ENCODE results near the gene CBLIF. TPM values are rescaled to one million over a fixed set of nuclear protein-coding genes. Genes with fewer than 3 reads are reported as not detected.

Gene CBLIF
- total and polyA plus RNA-seq, 2 of the 8 experiments (the other 6 are each of a cell fraction or from before 2014, with no cell fraction given): not detected

GRCh38 chr11:59891781-59892181, 46.5 kb upstream of the CBLIF start (continued):
- peak in 1 of 2 experiments; percentile 1; a peak in 1 of 4 replicates for TF ChIP-seq RAD21 (IDR thresholded peaks at IDR 0.05 in 1 of 2, conservative IDR thresholded peaks at IDR 0.05 in 1 of 2; ENCODE audit: low read depth in 2 of 2, low read length in 2 of 2)
- peak; percentile 56; the same call in 1 of the 2 replicates for TF ChIP-seq TAF1 (IDR thresholded peaks at IDR 0.05; ENCODE audit: low read depth, low read length)
- 0 out of 2 replicates have a peak, but pooled peaks have one; percentile 27 for TF ChIP-seq CREB1 (IDR thresholded peaks at IDR 0.05)
- TF ChIP-seq EZH2 (IDR thresholded peaks at IDR 0.05; ENCODE audit: low read depth, low read length, severe bottlenecking): no peak
- TF ChIP-seq GTF2F1 (IDR thresholded peaks at IDR 0.05; ENCODE audit: borderline replicate concordance, low read depth, low read length): no peak
- TF ChIP-seq TAF7 (optimal IDR thresholded peaks at IDR 0.05; ENCODE audit: borderline replicate concordance, low read depth, low read length): no peak
- no peak for TF ChIP-seq FOSL1 (IDR thresholded peaks at IDR 0.05; ENCODE audit: insufficient read depth, low read depth, low read length)
- no peak for TF ChIP-seq JUND (IDR thresholded peaks at IDR 0.05; ENCODE audit: low read length)
- TF ChIP-seq TBP (IDR thresholded peaks at IDR 0.05; ENCODE audit: low read depth, low read length): 0 out of 2 replicates have a peak, but pooled peaks have one; percentile 24
- peak; percentile 20; the same call in 1 of the 2 replicates for TF ChIP-seq MAFK (IDR thresholded peaks at IDR 0.05; ENCODE audit: low read depth, low read length)
- no peak for TF ChIP-seq SUZ12 (IDR thresholded peaks at IDR 0.05; ENCODE audit: low read length)
- no peak for TF ChIP-seq HDAC2 (IDR thresholded peaks at IDR 0.05; ENCODE audit: borderline replicate concordance in 1 of 2, low read depth in 2 of 2, low read length in 2 of 2)
- TF ChIP-seq CBX8 (IDR thresholded peaks at IDR 0.05; ENCODE audit: borderline replicate concordance, low read depth, low read length): no peak
- no peak for TF ChIP-seq SIX5 (IDR thresholded peaks at IDR 0.05; ENCODE audit: low read depth, low read length)
- no peak for TF ChIP-seq CEBPB (IDR thresholded peaks at IDR 0.05; ENCODE audit: low read depth, low read length)
- TF ChIP-seq RXRA (IDR thresholded peaks at IDR 0.05; ENCODE audit: insufficient read depth, low read depth, low read length): no peak
- no peak for TF ChIP-seq KDM1A (IDR thresholded peaks at IDR 0.05; ENCODE audit: borderline replicate concordance, low read length)
- no peak for TF ChIP-seq ZNF274 (IDR thresholded peaks at IDR 0.05; ENCODE audit: borderline replicate concordance, extremely low read depth, low read length)
- peak; percentile 82 for TF ChIP-seq BACH1 (IDR thresholded peaks at IDR 0.05; ENCODE audit: low read length)
- TF ChIP-seq E2F6 (IDR thresholded peaks at IDR 0.05): no peak
- TF ChIP-seq JUN (IDR thresholded peaks at IDR 0.05; ENCODE audit: low read depth, low read length): no peak
- TF ChIP-seq SP4 (IDR thresholded peaks at IDR 0.05; ENCODE audit: low read length): no peak
- no peak for TF ChIP-seq SIRT6 (IDR thresholded peaks at IDR 0.05; ENCODE audit: low read length)
- no peak for TF ChIP-seq PHF8 (conservative IDR thresholded peaks at IDR 0.05; ENCODE audit: low read depth, low read length)
- TF ChIP-seq POU5F1 (IDR thresholded peaks at IDR 0.05; ENCODE audit: low read depth, low read length): no peak

Measured in H1 (cell line).